Choroid plexus epithelial cell (primary cell): Measurements from ENCODE around the gene TMEM147.

Source experiments
- DNase-seq: peaks from one replicate; pipeline ENCODE4 v3.0.0-alpha.2; 2010; ENCODE audit warnings: low read depth
- H3K4me3 ChIP-seq: 2 replicates; pipeline ENCODE4 v1.5.1; 2011; ENCODE audit warnings: low read depth, mild to moderate bottlenecking, control low read depth, low read length, moderate library complexity
- CTCF ChIP-seq: conservative IDR thresholded peaks from 2 replicates; pipeline ENCODE4 v1.5.1; 2011; ENCODE audit warnings: low read depth, mild to moderate bottlenecking, control low read depth, inconsistent platforms, low read length, moderate library complexity

TMEM147 gene

GRCh38 chr19:35506011-35506410 is 39.4 kb upstream of the TMEM147 start:
- TF ChIP-seq CTCF: no peak
- H3K4me3 ChIP-seq: no peak overlapping the region
- DNase-seq: no peak

DNA sequence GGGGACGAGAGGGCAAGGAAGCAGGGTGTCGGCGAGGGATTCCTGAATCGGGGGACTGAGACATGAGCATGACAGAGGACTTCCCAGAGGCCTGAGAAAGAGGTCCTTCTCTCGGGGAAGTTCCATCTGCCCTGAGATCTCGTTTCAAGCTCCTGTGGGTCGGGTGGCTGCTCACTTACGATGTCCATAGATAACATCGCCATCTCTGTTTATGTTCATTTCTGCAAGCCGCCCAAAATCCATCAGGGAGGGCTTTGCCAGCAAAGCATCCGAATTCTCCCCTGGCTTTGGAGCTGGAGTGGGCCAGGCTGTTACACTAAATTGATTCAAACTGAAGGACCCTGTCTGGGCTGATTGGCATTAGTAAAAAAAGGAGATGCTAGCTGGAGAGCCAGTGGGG is 37.9 kb upstream of the TMEM147 start:
- no peak for DNase-seq
- no peak for TF ChIP-seq CTCF
- no peak overlapping the region for H3K4me3 ChIP-seq

DNA sequence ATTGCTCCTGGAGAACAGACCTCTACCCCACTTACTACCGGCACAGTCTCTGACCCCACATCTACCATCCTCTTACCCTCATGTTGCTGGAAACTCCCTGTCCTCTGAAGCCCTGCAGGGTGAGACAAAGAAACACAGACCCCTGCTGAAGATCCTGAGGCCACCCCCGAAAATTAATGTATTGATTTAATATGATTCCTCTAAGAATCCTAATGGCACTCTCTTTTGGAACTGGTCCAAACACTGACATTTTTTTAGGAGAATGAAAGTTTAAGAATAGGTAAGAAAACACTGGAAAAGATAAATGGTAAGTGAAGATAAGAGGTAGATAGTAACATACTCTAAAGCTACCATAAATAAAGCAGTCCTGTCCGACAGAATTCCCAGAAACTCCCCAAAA is 37.3 kb upstream of the TMEM147 start:
- no peak overlapping the region for H3K4me3 ChIP-seq
- no peak for TF ChIP-seq CTCF
- DNase-seq: no peak

DNA sequence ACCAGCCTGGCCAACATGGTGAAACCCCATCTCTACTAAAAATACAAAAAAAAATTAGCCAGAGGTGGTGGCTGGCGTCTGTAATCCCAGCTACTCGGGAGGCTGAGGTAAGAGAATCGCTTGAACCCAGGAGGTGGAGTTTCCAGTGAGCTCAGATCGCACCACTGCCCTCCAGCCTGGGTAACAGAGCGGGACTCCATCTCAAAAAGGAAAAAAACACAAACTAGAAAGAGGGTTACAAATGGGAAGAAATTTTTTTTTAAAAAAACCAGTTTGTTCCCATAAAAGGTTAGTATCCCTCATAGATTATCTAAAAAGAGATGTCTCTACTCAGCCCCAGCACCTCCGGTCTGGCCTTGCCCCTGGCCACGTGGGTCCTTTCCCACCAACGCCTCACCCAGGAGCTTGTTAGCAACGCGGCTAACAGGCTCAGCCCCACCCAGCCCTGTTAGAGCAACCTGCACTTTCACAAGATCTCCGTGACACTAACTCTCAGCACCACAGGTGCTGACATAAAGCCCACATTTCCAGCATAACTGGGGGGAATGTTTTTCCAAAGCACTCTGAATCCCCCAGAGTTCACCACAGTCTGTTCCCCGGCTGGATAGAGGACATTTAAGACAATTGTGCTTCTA is 36.3 kb upstream of the TMEM147 start:
- no peak overlapping the region for H3K4me3 ChIP-seq
- peak; percentile 12 for DNase-seq
- no peak for TF ChIP-seq CTCF

GRCh38 chr19:35509861-35510625 is 35.4 kb upstream of the TMEM147 start:
- peak; percentile 34 for DNase-seq
- H3K4me3 ChIP-seq: peak overlapping the region; percentile 26
- peak; percentile 86 for TF ChIP-seq CTCF

DNA sequence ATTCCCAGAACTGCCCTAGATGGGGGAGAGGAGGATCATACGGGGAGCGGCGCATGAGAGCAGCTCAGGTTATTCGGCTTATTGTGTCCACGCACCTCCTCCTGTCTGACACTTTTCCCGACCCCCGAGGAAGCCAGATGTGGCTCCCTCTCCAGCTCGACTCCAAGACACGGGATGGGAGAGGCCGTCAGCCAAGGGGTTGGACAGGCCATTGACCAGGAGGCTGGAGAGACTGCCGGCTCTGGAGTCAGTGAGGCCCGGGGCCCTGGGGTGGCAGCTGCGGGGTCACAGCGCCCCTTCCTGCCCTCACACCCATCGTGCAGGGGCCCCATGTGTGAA is 34.8 kb upstream of the TMEM147 start:
- DNase-seq: no peak
- H3K4me3 ChIP-seq: no peak overlapping the region
- TF ChIP-seq CTCF: no peak

GRCh38 chr19:35511337-35511736 is 34.1 kb upstream of the TMEM147 start:
- TF ChIP-seq CTCF: no peak
- no peak for DNase-seq
- H3K4me3 ChIP-seq: no peak overlapping the region
